Panc1 (cell line): ENCODE data around the gene SELENOP. TPM values are rescaled to one million over a fixed set of nuclear protein-coding genes. Genes with fewer than 3 reads are reported as not detected.
A peak's percentile ranks its signal among the peaks of the same experiment; 100 is the strongest.

Source experiments
- ATAC-seq: fragments of 200-7000 bp; cut with Tn5 transposase; 2 replicates; pipeline ENCODE4 v1.9.1; 2020; ENCODE audit warnings: mild to moderate bottlenecking, moderate library complexity
- BruUV-seq: library from RNA; stranded (reverse); fragments of 400-500 nt; replicated peaks from 2 replicates; lab custom pipeline; 2021; lab: Mats Ljungman, UMichigan
- CTCF ChIA-PET: fragments of 300-600 bp; sonication (Branson Sonifier 250); formaldehyde crosslinking; loops from one replicate; lab custom pipeline; 2022; ENCODE audit warnings: antibody characterized with exemption; lab: Charles Lee
- POLR2A ChIA-PET: fragments of 300-600 bp; sonication (Branson Sonifier 250); formaldehyde crosslinking; loops from one replicate; lab custom pipeline; 2022; ENCODE audit warnings: antibody characterized with exemption; lab: Charles Lee
- DNase-seq: peaks from one replicate; pipeline ENCODE4 v3.0.0-alpha.2; 2010; ENCODE audit warnings: low read depth, low spot score
- H3K27ac ChIP-seq: 2 replicates; pipeline ENCODE4 v1.5.1; 2011; ENCODE audit warnings: mild to moderate bottlenecking, low read length, inconsistent platforms
- H3K27me3 ChIP-seq: fragments of 200-500 bp; sonication (Bioruptor generic); 2 replicates; pipeline ENCODE4 v1.6.0; 2014; ENCODE audit warnings: low read length, inconsistent platforms; ENCODE audit not compliant: control insufficient read depth, insufficient read depth
- H3K36me3 ChIP-seq: fragments of 200-500 bp; sonication (Bioruptor generic); 2 replicates; pipeline ENCODE4 v1.5.1; 2014; ENCODE audit warnings: inconsistent platforms, mild to moderate bottlenecking, low read length, moderate library complexity; ENCODE audit not compliant: control insufficient read depth, insufficient read depth
- H3K4me1 ChIP-seq: 2 replicates; pipeline ENCODE4 v1.5.1; 2011; ENCODE audit warnings: inconsistent platforms, mild to moderate bottlenecking, low read length, moderate library complexity; ENCODE audit not compliant: control insufficient read depth, insufficient read depth
- H3K4me3 ChIP-seq, 2 experiments: 2 replicates each; pipeline ENCODE4 v1.5.1; 2011 to 2012; ENCODE audit warnings: low read depth in 2 of 2, low read length in 2 of 2, mild to moderate bottlenecking in 2 of 2, inconsistent platforms in 1 of 2, moderate library complexity in 1 of 2
- H3K9me3 ChIP-seq: fragments of 200-500 bp; sonication (Bioruptor generic); 2 replicates; pipeline ENCODE4 v1.5.1; 2014; ENCODE audit warnings: low read depth, mild to moderate bottlenecking, inconsistent platforms, low read length, moderate library complexity; ENCODE audit not compliant: control insufficient read depth, insufficient read depth
- POLR2AphosphoS5 ChIP-seq: IDR thresholded peaks from 2 replicates; pipeline ENCODE4 v1.6.1; 2012; ENCODE audit warnings: mild to moderate bottlenecking, low read depth, low read length, moderate library complexity
- SIN3A ChIP-seq: IDR thresholded peaks from 2 replicates; pipeline ENCODE4 v1.6.1; 2012; ENCODE audit warnings: low read depth, mild to moderate bottlenecking, low read length, moderate library complexity, borderline replicate concordance; ENCODE audit not compliant: insufficient read depth
- TCF7L2 ChIP-seq: IDR thresholded peaks from 2 replicates; pipeline ENCODE4 v1.6.1; 2011; ENCODE audit warnings: mild to moderate bottlenecking, low read depth, low read length, inconsistent platforms
- in situ Hi-C: cut with HindIII; loops from 2 replicates; pipeline ENCODE4 v1.10.0; 2016; ENCODE audit warnings: low sequenced_read_pairs, low pct_unique_long_range_greater_than_20kb
- intact Hi-C: fragments of 100-400 bp; cut with micrococcal nuclease; formaldehyde crosslinking; loops from one replicate; pipeline ENCODE4 v1.10.0; 2022; ENCODE audit not compliant: unreplicated experiment
- total RNA-seq: library from RNA; stranded (reverse); gene quantifications from one replicate; pipeline ENCODE4 v1.2.1, GENCODE V29; 2021; ENCODE audit not compliant: unreplicated experiment
- TF ChIP-seq, protein P1 (sequence below): fragments of 450-650 bp; IDR thresholded peaks from 2 replicates; pipeline ENCODE4 v1.5.1; 2017; ENCODE audit warnings: mild to moderate bottlenecking
- TF ChIP-seq, protein P2 (sequence below), 2 experiments: IDR thresholded peaks; 2 replicates each; pipeline ENCODE4 v1.6.1; 2011 to 2012; ENCODE audit warnings: low read depth in 2 of 2, control low read depth in 1 of 2, low read length in 1 of 2, mild to moderate bottlenecking in 1 of 2, moderate library complexity in 1 of 2; ENCODE audit not compliant: insufficient read depth in 1 of 2

SELENOP gene
- total RNA-seq, 1 experiment from 2014 or later: 1.6 TPM

- in situ Hi-C loops (no loop called here), intact Hi-C loops (no loop called here)
- no peak overlapping the region for H3K4me3 ChIP-seq
- ChIA-PET CTCF (interaction anchor here (0.5 to 0.7 kb wide), 2 partner anchors 11 to 344 kb away, joined by 3 to 6 read pairs; no protein-coding TSS in a partner anchor), POLR2A (interaction anchor here (0.6 kb wide), 1 partner anchor 69 kb away, joined by 4 read pairs; no protein-coding TSS in a partner anchor)
- ATAC-seq: no peak
- no peaks in the 10 kb centered on the region for H3K9me3 ChIP-seq
- 0 out of 2 replicates have a peak, but pooled peaks cover 7% of the 10 kb centered on the region for H3K4me1 ChIP-seq
- BruUV-seq: no TSS peak
- no peak overlapping the region for H3K27ac ChIP-seq
- H3K36me3 ChIP-seq: no peaks in the 10 kb centered on the region
- no peak for TF ChIP-seq POLR2AphosphoS5
- TF ChIP-seq, protein P1, sequence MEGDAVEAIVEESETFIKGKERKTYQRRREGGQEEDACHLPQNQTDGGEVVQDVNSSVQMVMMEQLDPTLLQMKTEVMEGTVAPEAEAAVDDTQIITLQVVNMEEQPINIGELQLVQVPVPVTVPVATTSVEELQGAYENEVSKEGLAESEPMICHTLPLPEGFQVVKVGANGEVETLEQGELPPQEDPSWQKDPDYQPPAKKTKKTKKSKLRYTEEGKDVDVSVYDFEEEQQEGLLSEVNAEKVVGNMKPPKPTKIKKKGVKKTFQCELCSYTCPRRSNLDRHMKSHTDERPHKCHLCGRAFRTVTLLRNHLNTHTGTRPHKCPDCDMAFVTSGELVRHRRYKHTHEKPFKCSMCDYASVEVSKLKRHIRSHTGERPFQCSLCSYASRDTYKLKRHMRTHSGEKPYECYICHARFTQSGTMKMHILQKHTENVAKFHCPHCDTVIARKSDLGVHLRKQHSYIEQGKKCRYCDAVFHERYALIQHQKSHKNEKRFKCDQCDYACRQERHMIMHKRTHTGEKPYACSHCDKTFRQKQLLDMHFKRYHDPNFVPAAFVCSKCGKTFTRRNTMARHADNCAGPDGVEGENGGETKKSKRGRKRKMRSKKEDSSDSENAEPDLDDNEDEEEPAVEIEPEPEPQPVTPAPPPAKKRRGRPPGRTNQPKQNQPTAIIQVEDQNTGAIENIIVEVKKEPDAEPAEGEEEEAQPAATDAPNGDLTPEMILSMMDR: 0 out of 2 replicates have a peak, but pooled peaks have one; percentile 6
- H3K27me3 ChIP-seq: no peaks in the 10 kb centered on the region
- no peak for DNase-seq
Observed at GRCh38 chr5:42807722-42808447, 3.8 kb downstream of the SELENOP start.

DNA sequence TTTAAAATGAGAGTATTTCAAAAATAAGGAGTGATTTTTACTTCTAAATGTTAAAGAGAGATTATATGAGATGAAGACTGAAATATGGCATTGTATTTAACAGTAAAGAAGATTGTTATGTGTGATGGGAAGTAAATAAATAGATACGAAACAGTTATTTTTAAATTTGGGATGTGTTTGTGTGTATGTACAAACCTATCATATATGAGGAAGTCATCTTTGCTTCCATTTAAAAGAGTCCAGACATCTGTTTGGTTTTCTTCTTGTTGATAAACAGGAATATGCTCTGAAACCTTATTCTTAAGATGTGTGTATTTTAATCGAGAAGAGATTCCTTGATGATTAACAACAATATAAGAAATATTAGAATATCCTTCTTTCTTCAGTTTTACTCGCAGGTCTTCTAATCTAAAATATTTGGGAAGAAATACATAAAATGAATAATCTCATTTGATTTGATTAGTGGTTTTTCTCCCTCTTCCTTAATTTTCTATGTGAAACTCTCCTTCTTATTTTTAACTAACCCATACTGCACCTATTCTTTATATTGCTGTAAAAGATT, 4.9 kb downstream of the SELENOP start:
- H3K9me3 ChIP-seq: no peaks in the 10 kb centered on the region
- H3K4me1 ChIP-seq: 0 out of 2 replicates have a peak, but pooled peaks cover 4% of the 10 kb centered on the region
- POLR2A ChIA-PET: no interaction called here
- no peak overlapping the region for H3K27ac ChIP-seq
- ATAC-seq: no peak
- in situ Hi-C loops (no loop called here), intact Hi-C loops (no loop called here)
- no peaks in the 10 kb centered on the region for H3K27me3 ChIP-seq
- no TSS peak for BruUV-seq
- CTCF ChIA-PET: no interaction called here
- H3K4me3 ChIP-seq: no peak overlapping the region
- TF ChIP-seq POLR2AphosphoS5 (no peak), TCF7L2 (no peak), SIN3A (no peak)
- TF ChIP-seq, protein P2, sequence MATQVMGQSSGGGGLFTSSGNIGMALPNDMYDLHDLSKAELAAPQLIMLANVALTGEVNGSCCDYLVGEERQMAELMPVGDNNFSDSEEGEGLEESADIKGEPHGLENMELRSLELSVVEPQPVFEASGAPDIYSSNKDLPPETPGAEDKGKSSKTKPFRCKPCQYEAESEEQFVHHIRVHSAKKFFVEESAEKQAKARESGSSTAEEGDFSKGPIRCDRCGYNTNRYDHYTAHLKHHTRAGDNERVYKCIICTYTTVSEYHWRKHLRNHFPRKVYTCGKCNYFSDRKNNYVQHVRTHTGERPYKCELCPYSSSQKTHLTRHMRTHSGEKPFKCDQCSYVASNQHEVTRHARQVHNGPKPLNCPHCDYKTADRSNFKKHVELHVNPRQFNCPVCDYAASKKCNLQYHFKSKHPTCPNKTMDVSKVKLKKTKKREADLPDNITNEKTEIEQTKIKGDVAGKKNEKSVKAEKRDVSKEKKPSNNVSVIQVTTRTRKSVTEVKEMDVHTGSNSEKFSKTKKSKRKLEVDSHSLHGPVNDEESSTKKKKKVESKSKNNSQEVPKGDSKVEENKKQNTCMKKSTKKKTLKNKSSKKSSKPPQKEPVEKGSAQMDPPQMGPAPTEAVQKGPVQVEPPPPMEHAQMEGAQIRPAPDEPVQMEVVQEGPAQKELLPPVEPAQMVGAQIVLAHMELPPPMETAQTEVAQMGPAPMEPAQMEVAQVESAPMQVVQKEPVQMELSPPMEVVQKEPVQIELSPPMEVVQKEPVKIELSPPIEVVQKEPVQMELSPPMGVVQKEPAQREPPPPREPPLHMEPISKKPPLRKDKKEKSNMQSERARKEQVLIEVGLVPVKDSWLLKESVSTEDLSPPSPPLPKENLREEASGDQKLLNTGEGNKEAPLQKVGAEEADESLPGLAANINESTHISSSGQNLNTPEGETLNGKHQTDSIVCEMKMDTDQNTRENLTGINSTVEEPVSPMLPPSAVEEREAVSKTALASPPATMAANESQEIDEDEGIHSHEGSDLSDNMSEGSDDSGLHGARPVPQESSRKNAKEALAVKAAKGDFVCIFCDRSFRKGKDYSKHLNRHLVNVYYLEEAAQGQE (IDR thresholded peaks at IDR 0.05; ENCODE audit: insufficient read depth in 1 of 2, low read depth in 2 of 2, low read length in 1 of 2): no peak
- TF ChIP-seq, protein P1: no peak
- H3K36me3 ChIP-seq: no peaks in the 10 kb centered on the region
- no peak for DNase-seq
